ENCODE measurements around the gene GOSR2. TPM values are rescaled to one million over a fixed set of nuclear protein-coding genes. Genes with fewer than 3 reads are reported as not detected.
"Not testable (repeated sequence)": the region's sequence is repeated elsewhere in the genome, so short reads cannot be mapped to it uniquely, and the experiment has no call there.

Gene GOSR2
- total RNA-seq, 1 donor from 2014 or later: 62.4 TPM

DNA sequence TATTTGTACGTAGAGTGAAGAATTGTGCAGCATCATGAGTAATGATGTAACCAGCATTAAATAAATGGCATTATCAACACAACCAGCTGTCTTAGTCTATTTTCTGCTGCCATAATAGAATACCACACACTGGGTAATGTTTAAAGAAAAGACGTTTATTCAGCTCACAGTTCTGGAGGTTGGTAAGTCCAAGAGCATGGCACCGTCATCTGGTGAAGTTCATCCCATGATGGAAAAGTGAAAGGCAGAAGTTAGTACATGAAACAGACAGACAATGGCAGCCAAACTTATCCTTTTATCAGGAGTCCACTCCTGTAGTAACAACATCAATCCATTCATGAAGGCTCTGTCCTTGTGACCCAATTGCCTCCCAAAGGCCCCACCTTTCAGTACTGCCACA is 6.3 kb upstream of the GOSR2 start:
- no peaks in the 10 kb centered on the region for H3K36me3 Mint-ChIP-seq (ENCODE audit: unreplicated experiment)
- no peak for DNase-seq
- TF ChIP-seq, protein P1, sequence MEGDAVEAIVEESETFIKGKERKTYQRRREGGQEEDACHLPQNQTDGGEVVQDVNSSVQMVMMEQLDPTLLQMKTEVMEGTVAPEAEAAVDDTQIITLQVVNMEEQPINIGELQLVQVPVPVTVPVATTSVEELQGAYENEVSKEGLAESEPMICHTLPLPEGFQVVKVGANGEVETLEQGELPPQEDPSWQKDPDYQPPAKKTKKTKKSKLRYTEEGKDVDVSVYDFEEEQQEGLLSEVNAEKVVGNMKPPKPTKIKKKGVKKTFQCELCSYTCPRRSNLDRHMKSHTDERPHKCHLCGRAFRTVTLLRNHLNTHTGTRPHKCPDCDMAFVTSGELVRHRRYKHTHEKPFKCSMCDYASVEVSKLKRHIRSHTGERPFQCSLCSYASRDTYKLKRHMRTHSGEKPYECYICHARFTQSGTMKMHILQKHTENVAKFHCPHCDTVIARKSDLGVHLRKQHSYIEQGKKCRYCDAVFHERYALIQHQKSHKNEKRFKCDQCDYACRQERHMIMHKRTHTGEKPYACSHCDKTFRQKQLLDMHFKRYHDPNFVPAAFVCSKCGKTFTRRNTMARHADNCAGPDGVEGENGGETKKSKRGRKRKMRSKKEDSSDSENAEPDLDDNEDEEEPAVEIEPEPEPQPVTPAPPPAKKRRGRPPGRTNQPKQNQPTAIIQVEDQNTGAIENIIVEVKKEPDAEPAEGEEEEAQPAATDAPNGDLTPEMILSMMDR (IDR thresholded peaks at IDR 0.05; ENCODE audit: partially characterized antibody, unreplicated experiment): no peak
- no peak overlapping the region for H3K4me3 Mint-ChIP-seq (ENCODE audit: unreplicated experiment)
- peaks cover 1% of the 10 kb centered on the region for H3K4me1 Mint-ChIP-seq (ENCODE audit: low read depth, unreplicated experiment)
- H3K9me3 Mint-ChIP-seq (ENCODE audit: unreplicated experiment): peaks cover 6% of the 10 kb centered on the region
- H3K27ac Mint-ChIP-seq (ENCODE audit: unreplicated experiment): no peak overlapping the region
- peaks cover 9% of the 10 kb centered on the region for H3K27me3 Mint-ChIP-seq (ENCODE audit: unreplicated experiment)

DNA sequence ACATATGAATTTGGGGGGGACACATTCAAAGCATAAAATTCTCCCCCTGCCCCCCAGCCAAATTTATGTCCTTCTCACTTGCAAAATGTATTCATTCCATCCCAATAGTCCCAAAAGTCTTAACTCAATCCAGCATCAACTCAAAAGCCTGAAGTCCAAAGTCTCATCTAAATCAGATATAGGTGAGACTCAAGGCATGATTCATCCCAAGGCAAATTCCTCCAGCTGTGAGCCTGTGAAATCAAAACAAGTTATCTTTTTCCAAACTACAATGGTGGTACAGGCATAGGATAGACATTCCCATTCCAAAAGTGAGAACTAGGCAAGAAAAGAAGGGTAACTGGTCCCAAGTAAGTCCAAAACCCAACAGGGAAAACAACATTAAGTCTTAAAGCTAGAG is 5.9 kb upstream of the GOSR2 start:
- peaks cover 6% of the 10 kb centered on the region for H3K9me3 Mint-ChIP-seq (ENCODE audit: unreplicated experiment)
- TF ChIP-seq, protein P1 (IDR thresholded peaks at IDR 0.05; ENCODE audit: partially characterized antibody, unreplicated experiment): no peak
- peaks cover 6% of the 10 kb centered on the region for H3K27me3 Mint-ChIP-seq (ENCODE audit: unreplicated experiment)
- no peaks in the 10 kb centered on the region for H3K36me3 Mint-ChIP-seq (ENCODE audit: unreplicated experiment)
- H3K4me3 Mint-ChIP-seq (ENCODE audit: unreplicated experiment): no peak overlapping the region
- no peak overlapping the region for H3K27ac Mint-ChIP-seq (ENCODE audit: unreplicated experiment)
- no peak for DNase-seq
- H3K4me1 Mint-ChIP-seq (ENCODE audit: low read depth, unreplicated experiment): peaks cover 1% of the 10 kb centered on the region

DNA sequence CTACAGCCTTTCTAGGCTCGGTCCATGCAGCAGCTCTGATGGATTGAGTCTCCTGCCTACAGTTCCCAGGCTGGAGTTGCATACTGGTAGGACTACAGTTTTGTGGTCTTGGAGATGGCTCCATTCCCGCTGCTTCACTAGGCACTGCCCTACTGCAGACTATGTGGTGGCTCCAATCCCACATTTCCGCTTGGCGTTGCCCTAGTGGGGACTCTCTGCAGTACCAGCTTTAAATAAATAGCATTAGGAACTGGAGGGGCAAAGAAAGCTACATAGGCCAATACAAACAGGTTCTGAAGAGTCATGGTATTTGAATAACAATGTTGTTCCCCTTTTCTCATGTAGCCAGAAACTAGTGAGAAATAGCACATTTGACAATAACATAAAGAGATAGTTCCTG is 5.4 kb upstream of the GOSR2 start:
- Mint-ChIP-seq H3K4me1 (ENCODE audit: low read depth, unreplicated experiment) (no peaks in the 10 kb centered on the region), H3K36me3 (ENCODE audit: unreplicated experiment) (no peaks in the 10 kb centered on the region), H3K27ac (ENCODE audit: unreplicated experiment) (no peak overlapping the region), H3K4me3 (ENCODE audit: unreplicated experiment) (no peak overlapping the region), H3K9me3 (ENCODE audit: unreplicated experiment) (peaks cover 8% of the 10 kb centered on the region), H3K27me3 (ENCODE audit: unreplicated experiment) (peaks cover 6% of the 10 kb centered on the region)
- TF ChIP-seq, protein P1 (IDR thresholded peaks at IDR 0.05; ENCODE audit: partially characterized antibody, unreplicated experiment): no peak
- no peak for DNase-seq

DNA sequence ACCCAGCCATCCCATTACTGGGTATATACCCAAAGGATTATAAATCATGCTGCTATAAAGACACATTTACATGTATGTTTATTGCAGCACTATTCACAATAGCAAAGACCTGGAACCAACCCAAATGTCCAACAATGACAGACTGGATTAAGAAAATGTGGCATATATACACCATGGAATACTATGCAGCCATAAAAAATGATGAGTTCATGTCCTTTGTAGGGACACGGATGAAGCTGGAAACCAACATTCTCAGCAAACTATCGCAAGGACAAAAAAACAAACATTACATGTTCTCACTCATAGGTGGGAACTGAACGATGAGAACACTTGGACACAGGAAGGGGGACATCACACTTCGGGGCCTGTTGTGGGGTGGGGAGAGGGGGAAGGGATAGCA is 998 bp upstream of the GOSR2 start:
- peak overlapping the region; percentile 86 for H3K4me3 Mint-ChIP-seq (ENCODE audit: unreplicated experiment)
- DNase-seq; H3K4me1 Mint-ChIP-seq (ENCODE audit: low read depth, unreplicated experiment); H3K9me3 Mint-ChIP-seq (ENCODE audit: unreplicated experiment); H3K36me3 Mint-ChIP-seq (ENCODE audit: unreplicated experiment); H3K27me3 Mint-ChIP-seq (ENCODE audit: unreplicated experiment): not testable (repeated sequence)
- peak overlapping the region; percentile 82 for H3K27ac Mint-ChIP-seq (ENCODE audit: unreplicated experiment)

DNA sequence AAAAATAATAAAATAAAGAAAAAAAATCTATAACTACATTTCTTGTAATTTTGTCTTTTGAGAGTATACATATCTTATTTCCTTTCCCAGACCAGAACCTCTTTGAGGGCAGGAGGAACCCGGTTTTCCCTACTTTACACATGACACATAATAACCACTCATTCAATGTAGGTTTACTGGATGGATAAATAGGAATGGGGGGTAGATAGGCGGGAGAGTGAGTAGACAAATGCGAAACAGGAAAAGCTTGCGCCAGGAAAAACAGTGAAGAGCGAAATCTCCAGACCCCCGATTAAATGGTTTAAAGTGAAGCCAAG is 515 bp upstream of the GOSR2 start:
- DNase-seq: no peak
- Mint-ChIP-seq H3K27ac (ENCODE audit: unreplicated experiment) (peak overlapping the region; percentile 100), H3K9me3 (ENCODE audit: unreplicated experiment) (peaks cover 4% of the 10 kb centered on the region), H3K4me1 (ENCODE audit: low read depth, unreplicated experiment) (peaks cover 2% of the 10 kb centered on the region), H3K27me3 (ENCODE audit: unreplicated experiment) (no peaks in the 10 kb centered on the region), H3K36me3 (ENCODE audit: unreplicated experiment) (no peaks in the 10 kb centered on the region), H3K4me3 (ENCODE audit: unreplicated experiment) (peak overlapping the region; percentile 96)
- TF ChIP-seq, protein P1 (IDR thresholded peaks at IDR 0.05; ENCODE audit: partially characterized antibody, unreplicated experiment): no peak

Measured in glutamatergic neuron (in vitro differentiated cells).